ENCODE results near the gene FHOD1. TPM values are rescaled to one million over a fixed set of nuclear protein-coding genes. Genes with fewer than 3 reads are reported as not detected.

Gene FHOD1
- total RNA-seq, 1 experiment from 2014 or later, result 13.2 TPM

- DNase-seq (ENCODE audit: low spot score), result no peak
Measured at GRCh38 chr16:67208154-67208896, 39.0 kb downstream of the FHOD1 start.

- peak; percentile 77 for DNase-seq (ENCODE audit: low spot score)
Measured at GRCh38 chr16:67207249-67208091, 39.8 kb downstream of the FHOD1 start.

- DNase-seq (ENCODE audit: low spot score), result peak; percentile 46
Measured at GRCh38 chr16:67206838-67207248, 40.4 kb downstream of the FHOD1 start.

DNA sequence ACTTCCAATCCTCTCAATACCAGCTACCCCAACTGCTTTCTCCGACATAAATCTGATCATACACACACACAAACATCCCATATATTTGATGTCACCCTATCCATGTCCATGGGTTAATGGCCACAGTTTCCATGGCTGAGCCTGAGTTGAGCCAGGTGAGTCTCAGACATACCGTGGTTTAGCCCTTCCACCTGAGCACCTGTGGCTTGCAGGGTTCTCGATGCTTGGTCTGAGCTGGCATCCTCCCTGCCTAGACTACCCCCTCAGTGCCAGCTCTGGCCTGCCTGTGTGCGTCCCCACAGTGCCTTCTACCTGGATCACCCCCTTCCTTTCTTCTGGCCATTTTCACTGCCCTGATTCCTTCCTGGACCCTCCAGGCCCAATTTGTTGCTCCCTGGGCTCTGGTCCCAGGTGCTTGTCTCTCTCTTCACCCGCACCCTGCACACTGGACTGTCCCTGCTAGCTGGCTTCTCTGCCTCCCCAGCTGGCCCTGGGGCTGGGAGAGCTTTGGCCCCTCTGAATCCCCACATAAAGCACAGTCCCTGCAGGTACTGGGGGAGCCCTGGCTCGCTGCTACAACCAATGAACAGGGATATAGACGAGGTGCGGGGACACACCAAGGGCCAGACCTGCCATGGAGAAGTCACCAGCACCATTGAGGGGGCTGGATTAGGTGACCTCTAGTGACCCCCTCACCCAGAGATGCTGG, 41.0 kb downstream of the FHOD1 start:
- DNase-seq (ENCODE audit: low spot score), result no peak

- DNase-seq (ENCODE audit: low spot score), result no peak
Measured at GRCh38 chr16:67204076-67204475, 43.2 kb downstream of the FHOD1 start.

- no peak for DNase-seq (ENCODE audit: low spot score)
Measured at GRCh38 chr16:67202956-67203493, 44.3 kb downstream of the FHOD1 start.

DNA sequence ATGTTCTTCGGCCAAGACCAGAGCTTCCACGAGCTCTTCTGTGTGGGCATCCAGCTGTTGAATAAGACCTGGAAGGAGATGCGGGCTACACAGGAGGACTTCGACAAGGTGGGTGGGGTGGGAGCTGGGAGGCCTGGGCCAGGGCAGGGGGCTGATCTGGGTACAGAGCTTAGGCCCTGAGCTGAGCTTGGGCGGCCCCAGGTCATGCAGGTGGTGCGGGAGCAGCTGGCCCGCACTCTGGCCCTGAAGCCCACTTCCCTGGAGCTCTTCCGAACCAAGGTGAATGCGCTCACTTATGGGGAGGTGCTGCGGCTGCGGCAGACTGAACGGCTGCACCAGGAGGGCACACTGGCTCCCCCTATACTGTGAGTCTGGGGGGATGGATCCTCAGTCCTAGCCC, 44.9 kb downstream of the FHOD1 start:
- no peak for DNase-seq (ENCODE audit: low spot score)

DNA sequence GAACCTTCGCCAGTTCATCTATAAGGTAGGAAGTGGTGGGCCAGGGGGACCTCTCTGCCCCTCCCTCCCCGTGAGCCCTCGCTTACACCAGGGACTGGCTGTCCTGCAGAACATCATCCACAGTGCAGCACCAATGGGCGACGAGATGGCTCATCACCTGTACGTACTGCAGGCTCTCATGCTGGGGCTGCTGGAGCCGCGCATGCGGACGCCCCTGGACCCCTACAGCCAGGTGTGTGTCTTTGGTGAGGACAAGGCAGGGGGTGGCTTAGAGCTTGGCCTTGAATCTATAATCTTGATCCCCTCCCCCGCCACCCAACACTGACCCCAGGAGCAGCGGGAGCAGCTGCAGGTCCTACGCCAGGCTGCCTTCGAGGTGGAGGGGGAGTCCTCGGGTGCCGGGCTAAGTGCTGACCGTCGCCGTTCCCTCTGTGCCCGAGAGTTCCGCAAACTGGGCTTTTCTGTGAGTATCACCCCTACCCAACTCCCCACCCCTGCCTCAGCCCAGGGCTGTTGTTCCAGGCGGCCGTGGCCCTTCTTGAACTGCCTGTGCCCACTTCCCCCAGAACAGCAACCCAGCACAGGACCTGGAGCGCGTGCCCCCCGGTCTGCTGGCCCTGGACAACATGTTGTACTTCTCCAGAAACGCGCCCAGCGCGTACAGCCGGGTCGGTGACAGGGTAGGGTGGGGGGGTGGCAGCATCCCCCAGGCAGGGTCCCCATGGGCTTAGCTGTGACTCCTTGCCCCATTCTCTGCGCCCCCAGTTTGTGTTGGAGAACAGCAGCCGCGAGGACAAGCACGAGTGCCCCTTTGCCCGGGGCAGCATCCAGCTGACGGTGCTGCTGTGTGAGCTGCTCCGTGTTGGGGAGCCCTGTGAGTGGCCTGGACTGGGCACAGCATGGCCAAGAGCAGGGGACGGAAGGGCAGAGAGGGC, 45.6 kb downstream of the FHOD1 start:
- DNase-seq (ENCODE audit: low spot score), result no peak

GRCh38 chr16:67200491-67200890, 46.8 kb downstream of the FHOD1 start:
- no peak for DNase-seq (ENCODE audit: low spot score)

GRCh38 chr16:67199808-67200198, 47.5 kb downstream of the FHOD1 start:
- DNase-seq (ENCODE audit: low spot score), result no peak

DNA sequence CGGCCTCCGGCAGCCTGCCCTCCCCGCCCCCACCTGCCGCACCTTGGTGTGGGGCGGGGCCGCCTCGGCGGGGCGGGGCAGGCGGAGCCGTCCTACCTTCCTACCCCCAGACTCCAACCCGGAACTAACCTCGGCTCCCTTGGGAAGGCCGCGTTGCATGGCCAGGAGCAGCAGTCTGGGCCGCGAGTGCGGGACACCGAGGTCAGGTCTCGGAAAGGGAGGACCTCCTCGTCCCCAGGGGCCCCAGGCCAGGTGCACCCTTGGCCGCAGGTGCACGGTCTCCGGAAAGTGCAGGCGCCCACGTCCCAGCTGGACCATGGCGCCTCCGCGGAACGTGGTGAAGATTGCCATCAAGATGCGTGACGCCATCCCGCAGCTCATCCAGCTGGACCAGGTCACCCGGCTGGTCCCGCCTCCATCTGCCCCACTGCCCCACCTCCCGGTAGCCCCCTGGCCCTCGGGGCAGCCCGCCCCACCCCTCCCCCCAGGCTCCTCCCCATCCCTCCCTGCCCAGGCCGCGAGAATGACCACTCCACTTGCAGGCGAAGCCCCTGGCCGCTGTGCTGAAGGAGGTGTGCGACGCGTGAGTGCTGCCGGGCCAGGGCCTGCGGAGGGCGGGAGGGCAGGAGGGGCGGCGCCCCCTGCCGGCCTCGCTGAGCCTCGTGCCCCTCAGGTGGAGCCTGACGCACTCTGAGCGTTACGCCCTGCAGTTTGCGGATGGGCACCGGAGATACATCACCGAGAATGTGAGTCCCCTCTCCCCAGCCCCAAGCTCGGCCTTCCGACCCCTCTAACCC, 48.1 kb downstream of the FHOD1 start, which contains the start of gene ELMO3:
Gene ELMO3, plus strand, starts transcription at position 121 of the 797 bp plus-strand sequence. Its CDS starts 196 bp downstream, at position 317.
- DNase-seq (ENCODE audit: low spot score), result no peak

GRCh38 chr16:67198238-67198734, 49.0 kb downstream of the FHOD1 start:
- DNase-seq (ENCODE audit: low spot score), result peak; percentile 35

- DNase-seq (ENCODE audit: low spot score), result no peak
Measured at GRCh38 chr16:67197704-67198103, 49.6 kb downstream of the FHOD1 start.

DNA sequence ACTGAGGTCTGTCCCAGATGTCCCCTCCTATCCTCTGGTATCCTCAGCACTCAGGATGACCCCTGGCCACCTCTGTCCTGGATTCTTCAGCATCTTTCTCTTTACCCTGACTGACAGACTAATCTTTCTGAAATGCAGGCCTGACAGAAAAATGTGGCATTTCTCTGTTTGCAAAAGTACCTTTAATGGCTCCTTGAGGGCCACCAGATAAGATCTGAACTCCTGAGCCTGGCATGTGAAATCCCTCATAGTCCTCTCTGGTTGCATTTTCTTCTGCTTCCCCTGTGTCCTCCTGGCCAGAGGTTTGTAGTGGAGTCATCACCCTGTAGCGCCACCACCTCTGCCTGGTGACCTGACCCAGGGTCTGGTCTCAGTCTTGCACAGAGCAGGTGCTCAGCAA, 50.4 kb downstream of the FHOD1 start:
- DNase-seq (ENCODE audit: low spot score), result no peak

DNA sequence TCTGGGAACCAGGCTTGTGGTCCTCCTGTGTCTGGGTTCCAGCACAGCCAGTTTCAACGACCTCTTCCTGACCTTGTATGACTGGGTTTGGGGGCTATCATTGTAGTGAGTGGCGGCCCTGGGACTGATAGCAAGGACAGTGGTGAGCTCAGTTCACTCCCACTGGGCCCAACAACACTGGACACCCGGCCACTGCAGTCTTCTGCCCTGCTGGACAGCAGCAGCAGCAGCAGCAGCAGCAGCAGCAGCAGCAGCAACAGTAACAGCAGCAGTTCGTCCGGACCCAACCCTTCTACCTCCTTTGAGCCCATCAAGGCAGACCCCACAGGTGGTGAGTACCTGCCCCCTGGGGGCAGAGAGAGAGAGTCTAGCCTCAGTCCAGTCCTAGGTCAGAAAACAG, 51.6 kb downstream of the FHOD1 start:
- DNase-seq (ENCODE audit: low spot score), result no peak

DNA sequence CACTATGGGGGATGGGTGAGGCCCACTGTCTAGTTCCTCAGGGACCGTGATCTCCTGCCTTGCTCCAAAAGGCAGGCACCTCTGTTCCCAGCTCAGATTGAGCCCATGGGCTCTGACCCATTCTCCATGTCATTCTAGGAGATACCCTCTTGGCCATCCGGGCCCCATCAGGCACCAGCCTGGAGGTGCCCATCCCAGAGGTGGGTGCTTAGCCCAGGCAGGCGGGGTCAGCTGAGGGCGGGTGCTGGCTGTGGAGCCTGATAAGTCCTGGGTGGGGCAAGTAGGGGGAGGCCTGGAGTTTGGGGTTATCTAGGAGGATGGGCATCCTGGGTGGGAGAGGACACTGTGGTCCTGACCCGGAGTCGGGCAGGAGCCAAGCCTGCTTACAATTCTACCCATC, 53.0 kb downstream of the FHOD1 start:
- no peak for DNase-seq (ENCODE audit: low spot score)

DNA sequence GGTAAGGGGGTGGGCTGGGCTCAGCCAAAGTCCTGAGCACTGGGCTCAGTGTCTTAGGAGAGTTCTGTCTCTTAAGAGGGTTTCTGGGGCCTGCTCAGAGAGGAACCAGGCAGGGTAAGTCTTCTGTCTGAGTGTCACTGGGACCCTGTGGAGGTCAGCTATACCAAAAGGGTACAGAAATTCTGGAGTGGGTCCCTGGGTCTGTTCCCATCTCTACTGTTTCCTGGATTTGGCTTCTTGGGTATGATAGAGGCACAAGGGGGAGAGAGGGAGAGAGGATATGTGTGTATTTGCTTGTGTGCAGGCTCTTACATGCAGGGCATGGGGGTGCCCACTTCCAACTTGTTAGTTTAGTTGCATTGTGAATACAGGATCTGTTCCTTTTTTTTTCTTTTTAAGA, 53.7 kb downstream of the FHOD1 start:
- no peak for DNase-seq (ENCODE audit: low spot score)

- DNase-seq (ENCODE audit: low spot score), result no peak
Measured at GRCh38 chr16:67192781-67193361, 54.4 kb downstream of the FHOD1 start.

GRCh38 chr16:67191995-67192681, 55.1 kb downstream of the FHOD1 start, which contains the start of gene E2F4:
Gene E2F4 (plus strand): TSS chr16:67192155. CDS start chr16:67192228, 73 bp downstream.
- peak; percentile 85 for DNase-seq (ENCODE audit: low spot score)

Data from A172 (cell line).